Right atrium auricular region (tissue), 2 donors: ENCODE results near the gene SDHAF2. TPM values are rescaled to one million over a fixed set of nuclear protein-coding genes. Genes with fewer than 3 reads are reported as not detected.

Experiments used
- DNase-seq: peaks from one replicate; pipeline ENCODE4 v3.0.0-alpha.2; 2019; ENCODE audit warnings: low spot score
- H3K27ac ChIP-seq, 2 donors: fragments of 200-600 bp; sonication (generic); 1 replicate in 1 of 2; 2 replicates in 1 of 2; pipeline ENCODE4 v1.5.1; 2016 to 2019
- H3K27me3 ChIP-seq, 2 donors: fragments of 200-600 bp; sonication (generic); one replicate each; pipeline versions ENCODE4 v1.5.1 to v1.6.0; 2017 to 2019
- H3K36me3 ChIP-seq: fragments of 200-600 bp; sonication (generic); one replicate; pipeline ENCODE4 v1.5.1; 2016
- H3K4me1 ChIP-seq, 2 donors: fragments of 200-600 bp; sonication (generic); one replicate each; pipeline versions ENCODE4 v1.5.1 to v1.6.0; 2017 to 2019
- H3K4me3 ChIP-seq, 2 donors: fragments of 200-600 bp; sonication (generic); 1 replicate in 1 of 2; 2 replicates in 1 of 2; pipeline ENCODE4 v1.5.1; 2017 to 2019; ENCODE audit warnings: mild to moderate bottlenecking in 1 of 2, moderate library complexity in 1 of 2
- H3K9me3 ChIP-seq, 2 donors: fragments of 200-600 bp; sonication (generic); one replicate each; pipeline ENCODE4 v1.5.1; 2019
- total RNA-seq, 2 donors: library from RNA; depleted of rRNA; stranded (reverse); fragments of >200 nt; gene quantifications; one replicate each; pipeline ENCODE4 v1.1.0, GENCODE V29; 2016
- TF ChIP-seq, protein P1 (sequence below), 2 donors: fragments of 200-600 bp; sonication (generic); IDR thresholded peaks; one replicate each; pipeline ENCODE4 v1.5.1; 2019; ENCODE audit warnings: antibody characterized with exemption in 2 of 2

SDHAF2 gene
- total RNA-seq, 2 donors from 2014 or later, result 44.1 to 50.7 TPM

- no peak overlapping the region for H3K4me3 ChIP-seq
- no peaks in the 10 kb centered on the region for H3K36me3 ChIP-seq
- no peak overlapping the region for H3K27ac ChIP-seq
- DNase-seq, result no peak
- TF ChIP-seq, protein P1, sequence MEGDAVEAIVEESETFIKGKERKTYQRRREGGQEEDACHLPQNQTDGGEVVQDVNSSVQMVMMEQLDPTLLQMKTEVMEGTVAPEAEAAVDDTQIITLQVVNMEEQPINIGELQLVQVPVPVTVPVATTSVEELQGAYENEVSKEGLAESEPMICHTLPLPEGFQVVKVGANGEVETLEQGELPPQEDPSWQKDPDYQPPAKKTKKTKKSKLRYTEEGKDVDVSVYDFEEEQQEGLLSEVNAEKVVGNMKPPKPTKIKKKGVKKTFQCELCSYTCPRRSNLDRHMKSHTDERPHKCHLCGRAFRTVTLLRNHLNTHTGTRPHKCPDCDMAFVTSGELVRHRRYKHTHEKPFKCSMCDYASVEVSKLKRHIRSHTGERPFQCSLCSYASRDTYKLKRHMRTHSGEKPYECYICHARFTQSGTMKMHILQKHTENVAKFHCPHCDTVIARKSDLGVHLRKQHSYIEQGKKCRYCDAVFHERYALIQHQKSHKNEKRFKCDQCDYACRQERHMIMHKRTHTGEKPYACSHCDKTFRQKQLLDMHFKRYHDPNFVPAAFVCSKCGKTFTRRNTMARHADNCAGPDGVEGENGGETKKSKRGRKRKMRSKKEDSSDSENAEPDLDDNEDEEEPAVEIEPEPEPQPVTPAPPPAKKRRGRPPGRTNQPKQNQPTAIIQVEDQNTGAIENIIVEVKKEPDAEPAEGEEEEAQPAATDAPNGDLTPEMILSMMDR (IDR thresholded peaks at IDR 0.05), result no peak
- H3K9me3 ChIP-seq, result no peaks in the 10 kb centered on the region
- peaks cover 0 to 16% of the 10 kb centered on the region in 2 donors for H3K4me1 ChIP-seq
- H3K27me3 ChIP-seq, result no peaks in the 10 kb centered on the region
Measured at GRCh38 chr11:61484541-61484940, 54.6 kb downstream of the SDHAF2 start.

DNA sequence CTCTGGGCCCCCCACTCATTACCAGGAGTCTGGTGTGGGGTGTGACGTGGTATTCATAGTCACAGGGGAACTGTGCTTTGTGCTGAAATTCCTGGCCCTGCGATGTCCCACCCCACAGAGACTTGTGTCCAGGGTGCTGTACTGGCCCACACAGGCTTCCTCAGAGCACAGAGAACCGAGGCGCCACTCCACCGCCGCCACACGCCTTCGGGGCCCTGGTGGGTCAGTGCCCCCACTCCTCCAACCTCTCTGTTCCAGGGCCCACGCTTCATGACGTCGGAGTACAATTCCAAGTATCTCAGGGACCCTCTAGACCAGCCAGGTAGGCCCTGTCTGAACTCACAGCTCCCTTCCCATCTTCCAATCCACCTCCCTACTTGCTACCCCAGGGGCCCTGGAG lies 55.2 kb downstream of the SDHAF2 start:
- DNase-seq, result no peak
- no peaks in the 10 kb centered on the region for H3K27me3 ChIP-seq
- H3K27ac ChIP-seq, result no peak overlapping the region
- H3K36me3 ChIP-seq, result no peaks in the 10 kb centered on the region
- peaks cover 0 to 22% of the 10 kb centered on the region in 2 donors for H3K4me1 ChIP-seq
- TF ChIP-seq, protein P1 (IDR thresholded peaks at IDR 0.05), result no peak
- no peaks in the 10 kb centered on the region for H3K9me3 ChIP-seq
- no peak overlapping the region for H3K4me3 ChIP-seq

GRCh38 chr11:61486011-61486620 lies 56.2 kb downstream of the SDHAF2 start:
- Histone ChIP-seq H3K4me3 (no peak overlapping the region), H3K9me3 (no peaks in the 10 kb centered on the region), H3K36me3 (no peaks in the 10 kb centered on the region), H3K27ac (no peak overlapping the region), H3K4me1 (peaks cover 0 to 23% of the 10 kb centered on the region in 2 donors), H3K27me3 (no peaks in the 10 kb centered on the region)
- TF ChIP-seq, protein P1 (IDR thresholded peaks at IDR 0.05), result no peak
- DNase-seq, result no peak

GRCh38 chr11:61486779-61487178 lies 56.9 kb downstream of the SDHAF2 start:
- Histone ChIP-seq H3K27me3 (no peaks in the 10 kb centered on the region), H3K4me1 (peaks cover 0 to 18% of the 10 kb centered on the region in 2 donors), H3K4me3 (no peak overlapping the region), H3K9me3 (no peaks in the 10 kb centered on the region), H3K27ac (no peak overlapping the region), H3K36me3 (no peaks in the 10 kb centered on the region)
- TF ChIP-seq, protein P1 (IDR thresholded peaks at IDR 0.05), result no peak
- no peak for DNase-seq

GRCh38 chr11:61487342-61488025 lies 57.6 kb downstream of the SDHAF2 start:
- Histone ChIP-seq H3K9me3 (no peaks in the 10 kb centered on the region), H3K27me3 (no peaks in the 10 kb centered on the region), H3K4me3 (no peak overlapping the region), H3K4me1 (peaks cover 0 to 18% of the 10 kb centered on the region in 2 donors), H3K27ac (no peak overlapping the region), H3K36me3 (no peaks in the 10 kb centered on the region)
- no peak for DNase-seq
- TF ChIP-seq, protein P1 (IDR thresholded peaks at IDR 0.05), result no peak
